Ovary (tissue), 3 donors: ENCODE results near the gene FAM124B.

ENCODE experiments used
- POLR2A ChIP-seq: fragments of 450-650 bp; IDR thresholded peaks from one replicate; pipeline ENCODE4 v1.6.1; 2017; ENCODE audit warnings: antibody characterized with exemption, mild to moderate bottlenecking, moderate library complexity
- TF ChIP-seq, protein P1 (sequence below), 3 donors: fragments of 450-650 bp in 2 of 3; fragments of 200-600 bp in 1 of 3; IDR thresholded peaks; one replicate each; pipeline versions ENCODE4 v1.5.1 to v1.8.0; 2016 to 2022; ENCODE audit warnings: antibody characterized with exemption in 3 of 3, mild to moderate bottlenecking in 1 of 3
- donor health status: DM: no; HTN: no; CAD: no.

DNA sequence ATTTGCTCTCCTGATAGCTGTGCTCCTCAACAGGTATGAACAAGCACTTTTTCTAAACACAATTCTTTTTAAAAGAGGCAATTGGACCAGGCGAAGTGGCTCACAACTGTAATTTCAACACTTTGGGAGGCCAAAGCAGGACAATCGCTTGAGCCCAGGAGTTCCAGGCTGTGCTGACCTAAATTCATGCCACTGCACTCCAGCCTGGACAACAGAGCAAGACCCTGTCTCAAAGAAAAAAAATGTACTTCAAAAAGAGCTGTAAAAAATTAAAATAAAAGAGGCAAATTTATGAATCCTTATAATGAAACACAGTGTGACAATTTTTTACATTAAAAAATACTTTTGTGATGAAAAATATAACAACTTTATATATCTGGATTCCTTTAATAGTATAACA lies 1.8 kb upstream of the FAM124B start:
- no peak for TF ChIP-seq POLR2A
- TF ChIP-seq, protein P1, sequence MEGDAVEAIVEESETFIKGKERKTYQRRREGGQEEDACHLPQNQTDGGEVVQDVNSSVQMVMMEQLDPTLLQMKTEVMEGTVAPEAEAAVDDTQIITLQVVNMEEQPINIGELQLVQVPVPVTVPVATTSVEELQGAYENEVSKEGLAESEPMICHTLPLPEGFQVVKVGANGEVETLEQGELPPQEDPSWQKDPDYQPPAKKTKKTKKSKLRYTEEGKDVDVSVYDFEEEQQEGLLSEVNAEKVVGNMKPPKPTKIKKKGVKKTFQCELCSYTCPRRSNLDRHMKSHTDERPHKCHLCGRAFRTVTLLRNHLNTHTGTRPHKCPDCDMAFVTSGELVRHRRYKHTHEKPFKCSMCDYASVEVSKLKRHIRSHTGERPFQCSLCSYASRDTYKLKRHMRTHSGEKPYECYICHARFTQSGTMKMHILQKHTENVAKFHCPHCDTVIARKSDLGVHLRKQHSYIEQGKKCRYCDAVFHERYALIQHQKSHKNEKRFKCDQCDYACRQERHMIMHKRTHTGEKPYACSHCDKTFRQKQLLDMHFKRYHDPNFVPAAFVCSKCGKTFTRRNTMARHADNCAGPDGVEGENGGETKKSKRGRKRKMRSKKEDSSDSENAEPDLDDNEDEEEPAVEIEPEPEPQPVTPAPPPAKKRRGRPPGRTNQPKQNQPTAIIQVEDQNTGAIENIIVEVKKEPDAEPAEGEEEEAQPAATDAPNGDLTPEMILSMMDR (IDR thresholded peaks at IDR 0.05), result no peak
